Measurements from ENCODE around the gene CTNND2.

The CTNND2 gene

GRCh38 chr5:11300736-11301135, 603.5 kb downstream of the CTNND2 start:
- no peak for DNase-seq

GRCh38 chr5:11298877-11299276, 605.4 kb downstream of the CTNND2 start:
- no peak for DNase-seq

- no peak for DNase-seq
Measured at GRCh38 chr5:11293523-11293922, 610.7 kb downstream of the CTNND2 start.

GRCh38 chr5:11292648-11293356, 611.4 kb downstream of the CTNND2 start:
- no peak for DNase-seq

GRCh38 chr5:11289733-11290132, 614.5 kb downstream of the CTNND2 start:
- DNase-seq, result no peak

- DNase-seq, result no peak
Measured at GRCh38 chr5:11289208-11289607, 615.0 kb downstream of the CTNND2 start.

- DNase-seq, result no peak
Measured at GRCh38 chr5:11281842-11282241, 622.4 kb downstream of the CTNND2 start.

GRCh38 chr5:11277323-11277722, 626.9 kb downstream of the CTNND2 start:
- no peak for DNase-seq

- no peak for DNase-seq
Measured at GRCh38 chr5:11273180-11273903, 630.9 kb downstream of the CTNND2 start.

- DNase-seq, result no peak
Measured at GRCh38 chr5:11269515-11269914, 634.7 kb downstream of the CTNND2 start.

GRCh38 chr5:11268891-11269290, 635.4 kb downstream of the CTNND2 start:
- no peak for DNase-seq

- DNase-seq, result no peak
Measured at GRCh38 chr5:11266331-11266730, 637.9 kb downstream of the CTNND2 start.

- no peak for DNase-seq
Measured at GRCh38 chr5:11261241-11261640, 643.0 kb downstream of the CTNND2 start.

GRCh38 chr5:11258001-11258400, 646.2 kb downstream of the CTNND2 start:
- DNase-seq, result no peak

- DNase-seq, result no peak
Measured at GRCh38 chr5:11252523-11252922, 651.7 kb downstream of the CTNND2 start.

- DNase-seq, result no peak
Measured at GRCh38 chr5:11252075-11252474, 652.2 kb downstream of the CTNND2 start.

- peak; percentile 1 for DNase-seq
Measured at GRCh38 chr5:11251247-11251646, 653.0 kb downstream of the CTNND2 start.

- no peak for DNase-seq
Measured at GRCh38 chr5:11248966-11249365, 655.3 kb downstream of the CTNND2 start.

GRCh38 chr5:11247224-11247623, 657.0 kb downstream of the CTNND2 start:
- DNase-seq, result no peak

GRCh38 chr5:11240293-11241190, 663.7 kb downstream of the CTNND2 start:
- DNase-seq, result no peak

- DNase-seq, result no peak
Measured at GRCh38 chr5:11239261-11240015, 664.8 kb downstream of the CTNND2 start.

- DNase-seq, result no peak
Measured at GRCh38 chr5:11234501-11234911, 669.7 kb downstream of the CTNND2 start.

- DNase-seq, result no peak
Measured at GRCh38 chr5:11230890-11231289, 673.4 kb downstream of the CTNND2 start.

All from T1000 (cell line).